ENCODE measurements around the gene WDR81. TPM values are rescaled to one million over a fixed set of nuclear protein-coding genes. Genes with fewer than 3 reads are reported as not detected.
A peak's percentile ranks its signal among the peaks of the same experiment; 100 is the strongest.

WDR81 gene
- total and polyA plus RNA-seq, 4 donors = 26.0 to 51.9 (median 33.2) TPM

- Histone ChIP-seq H3K4me3 (peak overlapping the region; percentile 10), H3K36me3 (ENCODE audit: control insufficient read depth in 4 of 4, insufficient read depth in 4 of 4, low read length in 4 of 4) (peaks cover 0 to 32% (median 10%) of the 10 kb centered on the region in 4 donors), H3K27ac (ENCODE audit: low read depth in 1 of 2, low read length in 1 of 2) (peak overlapping the region; percentile 90 to 100), H3K27me3 (ENCODE audit: control insufficient read depth in 3 of 3, insufficient read depth in 3 of 3, low read length in 2 of 3) (no peaks in the 10 kb centered on the region), H3K9me3 (ENCODE audit: control insufficient read depth in 4 of 4, insufficient read depth in 3 of 4, low read length in 3 of 4) (no peaks in the 10 kb centered on the region), H3K9ac (ENCODE audit: insufficient read depth in 1 of 2, low read length in 2 of 2) (peak overlapping the region in 1 of 2 donors; percentile 80), H3K4me1 (ENCODE audit: control insufficient read depth in 5 of 5, insufficient read depth in 5 of 5, low read length in 5 of 5) (peaks cover 5 to 26% (median 21%) of the 10 kb centered on the region in 5 donors)
- TF ChIP-seq CTCF (IDR thresholded peaks at IDR 0.05; ENCODE audit: control extremely low read depth, extremely low read depth) = no peak
- 54 to 60% methylated on average over 19 of the region's 19 CpGs for WGBS, 2 donors
- no peak for DNase-seq
- ATAC-seq (ENCODE audit: insufficient read depth, low FRiP score) = no peak
Measured at GRCh38 chr17:1783271-1783670, 58.8 kb downstream of the WDR81 start.

- Histone ChIP-seq H3K36me3 (ENCODE audit: control insufficient read depth in 4 of 4, insufficient read depth in 4 of 4, low read length in 4 of 4) (peaks cover 0 to 28% (median 10%) of the 10 kb centered on the region in 4 donors), H3K27ac (ENCODE audit: low read depth in 1 of 2, low read length in 1 of 2) (peak overlapping the region; percentile 90 to 100), H3K4me3 (no peak overlapping the region), H3K9me3 (ENCODE audit: control insufficient read depth in 4 of 4, insufficient read depth in 3 of 4, low read length in 3 of 4) (no peaks in the 10 kb centered on the region), H3K4me1 (ENCODE audit: control insufficient read depth in 5 of 5, insufficient read depth in 5 of 5, low read length in 5 of 5) (peaks cover 5 to 25% (median 21%) of the 10 kb centered on the region in 5 donors), H3K9ac (ENCODE audit: insufficient read depth in 1 of 2, low read length in 2 of 2) (peak overlapping the region in 1 of 2 donors; percentile 80), H3K27me3 (ENCODE audit: control insufficient read depth in 3 of 3, insufficient read depth in 3 of 3, low read length in 2 of 3) (no peaks in the 10 kb centered on the region)
- peak; percentile 64 for TF ChIP-seq CTCF (IDR thresholded peaks at IDR 0.05; ENCODE audit: control extremely low read depth, extremely low read depth)
- 50 to 51% methylated on average over 16 of the region's 16 CpGs for WGBS, 2 donors
- ATAC-seq (ENCODE audit: insufficient read depth, low FRiP score) (peak; percentile 67), DNase-seq (peak; percentile 85 to 96 (median 93))
Measured at GRCh38 chr17:1783834-1784611, 59.5 kb downstream of the WDR81 start.

- Histone ChIP-seq H3K36me3 (ENCODE audit: control insufficient read depth in 4 of 4, insufficient read depth in 4 of 4, low read length in 4 of 4) (peaks cover 0 to 28% (median 10%) of the 10 kb centered on the region in 4 donors), H3K4me3 (no peak overlapping the region), H3K27ac (ENCODE audit: low read depth in 1 of 2, low read length in 1 of 2) (peak overlapping the region; percentile 77 to 82), H3K9ac (ENCODE audit: insufficient read depth in 1 of 2, low read length in 2 of 2) (no peak overlapping the region), H3K4me1 (ENCODE audit: control insufficient read depth in 5 of 5, insufficient read depth in 5 of 5, low read length in 5 of 5) (peaks cover 0 to 22% (median 9%) of the 10 kb centered on the region in 5 donors), H3K9me3 (ENCODE audit: control insufficient read depth in 4 of 4, insufficient read depth in 3 of 4, low read length in 3 of 4) (no peaks in the 10 kb centered on the region), H3K27me3 (ENCODE audit: control insufficient read depth in 3 of 3, insufficient read depth in 3 of 3, low read length in 2 of 3) (no peaks in the 10 kb centered on the region)
- 59 to 71% methylated on average over 4 of the region's 4 CpGs for WGBS, 2 donors
- ATAC-seq (ENCODE audit: insufficient read depth, low FRiP score) = no peak
- TF ChIP-seq CTCF (IDR thresholded peaks at IDR 0.05; ENCODE audit: control extremely low read depth, extremely low read depth) = no peak
- no peak for DNase-seq
Measured at GRCh38 chr17:1785930-1786329, 61.4 kb downstream of the WDR81 start.

All from lung (tissue), 12 donors.